GM19193 (cell line): Measurements from ENCODE around the gene CRYZL1.

ENCODE experiments used
- POLR2A ChIP-seq: IDR thresholded peaks from 4 replicates; pipeline ENCODE4 v1.6.1; 2011; ENCODE audit not compliant: insufficient read depth, insufficient read length; ENCODE audit errors: extremely low read depth

Gene CRYZL1

GRCh38 chr21:33668180-33668579 is 26.6 kb upstream of the CRYZL1 start:
- TF ChIP-seq POLR2A: no peak

GRCh38 chr21:33667636-33668035 is 26.1 kb upstream of the CRYZL1 start:
- no peak for TF ChIP-seq POLR2A

- TF ChIP-seq POLR2A: no peak
Observed at GRCh38 chr21:33666153-33666552, 24.6 kb upstream of the CRYZL1 start.

- no peak for TF ChIP-seq POLR2A
Observed at GRCh38 chr21:33664135-33664534, 22.6 kb upstream of the CRYZL1 start.

GRCh38 chr21:33663241-33663640 is 21.7 kb upstream of the CRYZL1 start:
- no peak for TF ChIP-seq POLR2A

GRCh38 chr21:33662046-33662445 is 20.5 kb upstream of the CRYZL1 start:
- no peak for TF ChIP-seq POLR2A

- TF ChIP-seq POLR2A: no peak
Observed at GRCh38 chr21:33661146-33661545, 19.6 kb upstream of the CRYZL1 start.

GRCh38 chr21:33660406-33660805 is 18.9 kb upstream of the CRYZL1 start:
- TF ChIP-seq POLR2A: no peak

- TF ChIP-seq POLR2A: no peak
Observed at GRCh38 chr21:33659568-33659949, 18.0 kb upstream of the CRYZL1 start.

- no peak for TF ChIP-seq POLR2A
Observed at GRCh38 chr21:33658919-33659567, 17.5 kb upstream of the CRYZL1 start.

GRCh38 chr21:33657124-33657820 is 15.7 kb upstream of the CRYZL1 start:
- no peak for TF ChIP-seq POLR2A

- TF ChIP-seq POLR2A: no peak
Observed at GRCh38 chr21:33655588-33656221, 14.2 kb upstream of the CRYZL1 start.

GRCh38 chr21:33654412-33654811 is 12.9 kb upstream of the CRYZL1 start:
- no peak for TF ChIP-seq POLR2A

- no peak for TF ChIP-seq POLR2A
Observed at GRCh38 chr21:33651965-33652680, 10.6 kb upstream of the CRYZL1 start.

GRCh38 chr21:33650929-33651509 is 9.5 kb upstream of the CRYZL1 start:
- TF ChIP-seq POLR2A: no peak
